ENCODE data around the gene AGMO.

The AGMO gene

DNA sequence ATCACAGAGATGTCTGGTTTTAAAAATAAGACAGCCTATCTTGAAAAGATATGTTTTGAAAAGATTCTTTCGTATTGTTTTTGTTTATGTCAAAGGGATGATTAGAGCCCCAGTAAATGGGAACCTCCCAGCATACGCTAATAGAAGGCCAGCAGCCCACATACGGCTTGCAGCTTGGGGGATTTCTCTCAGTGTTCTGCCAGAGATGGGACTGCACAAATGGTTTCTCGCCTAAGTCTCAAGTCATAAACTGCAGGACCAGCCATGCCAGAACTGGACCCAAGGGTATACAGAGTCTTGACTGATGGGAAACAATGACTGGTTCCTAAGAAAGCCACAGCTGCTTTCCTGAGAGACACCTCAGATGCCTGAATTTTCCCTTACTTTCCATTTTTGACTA lies 352.4 kb downstream of the AGMO start:
- no peak overlapping the region for H2BK15ac ChIP-seq (replicated peaks; ENCODE audit: low read depth)
- H3K18ac ChIP-seq (ENCODE audit: low read length) = no peak overlapping the region
- H3K36me3 ChIP-seq (ENCODE audit: control insufficient read depth, insufficient read depth, low read length) = no peaks in the 10 kb centered on the region
- no peak overlapping the region for H3K23ac ChIP-seq (ENCODE audit: low read length)
- WGBS (ENCODE audit: extremely low coverage, insufficient coverage, low lambda C conversion rate) = no CpG with 5 or more reads among the region's 4 CpGs
- H3K27ac ChIP-seq (ENCODE audit: low read depth, low read length) = no peak overlapping the region
- no peaks in the 10 kb centered on the region for H3K27me3 ChIP-seq (ENCODE audit: insufficient read depth, low read length, poor library complexity)
- H3K4me3 ChIP-seq (ENCODE audit: low read length) = no peak overlapping the region
- DNase-seq = no peak
- no peak overlapping the region for H3K56ac ChIP-seq (ENCODE audit: low read length)
- H4K5ac ChIP-seq (ENCODE audit: low read length) = no peak overlapping the region
- H3K4me2 ChIP-seq (ENCODE audit: low read length) = no peak overlapping the region
- no peak overlapping the region for H2BK5ac ChIP-seq (ENCODE audit: low read length)
- H3K4me1 ChIP-seq (ENCODE audit: control insufficient read depth, low read depth, low read length) = peaks cover 2% of the 10 kb centered on the region
- H2BK120ac ChIP-seq (ENCODE audit: low read depth, low read length) = no peak overlapping the region
- no peaks in the 10 kb centered on the region for H3K79me2 ChIP-seq (ENCODE audit: control insufficient read depth, insufficient read depth, low read length)
- no peak overlapping the region for H3K9ac ChIP-seq (ENCODE audit: low read length)
- no peak overlapping the region for H2AK5ac ChIP-seq (ENCODE audit: low read length)
- no peaks in the 10 kb centered on the region for H3K79me1 ChIP-seq (ENCODE audit: low read length)
- H3K4ac ChIP-seq (ENCODE audit: low read depth, low read length) = no peak overlapping the region
- no peak overlapping the region for H4K8ac ChIP-seq (ENCODE audit: low read depth, low read length)

DNA sequence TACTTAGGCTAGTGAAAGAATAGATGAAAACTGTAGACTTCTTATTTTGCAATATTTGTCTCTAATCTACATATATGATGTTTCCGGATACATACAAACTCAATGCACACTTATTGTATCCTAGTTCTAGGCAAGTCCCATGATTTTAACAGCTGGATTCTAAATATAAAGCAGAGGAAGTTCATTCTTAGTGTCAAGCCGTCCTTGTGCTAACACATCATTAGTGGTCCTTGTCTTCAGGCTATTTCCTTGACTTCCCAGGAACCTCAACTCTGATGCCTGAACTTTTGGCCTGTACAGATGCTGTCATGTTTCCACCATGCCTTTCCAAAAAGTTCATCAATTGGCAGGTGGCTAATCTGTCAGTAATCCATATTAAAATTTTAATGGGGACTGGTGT lies 357.4 kb downstream of the AGMO start:
- WGBS (ENCODE audit: extremely low coverage, insufficient coverage, low lambda C conversion rate) = no CpG with 5 or more reads among the region's 2 CpGs
- H4K8ac ChIP-seq (ENCODE audit: low read depth, low read length) = no peak overlapping the region
- no peak overlapping the region for H3K4ac ChIP-seq (ENCODE audit: low read depth, low read length)
- no peak overlapping the region for H2BK120ac ChIP-seq (ENCODE audit: low read depth, low read length)
- no peak overlapping the region for H3K4me3 ChIP-seq (ENCODE audit: low read length)
- no peak overlapping the region for H3K18ac ChIP-seq (ENCODE audit: low read length)
- no peak overlapping the region for H3K27ac ChIP-seq (ENCODE audit: low read depth, low read length)
- no peak for DNase-seq
- no peak overlapping the region for H2AK5ac ChIP-seq (ENCODE audit: low read length)
- H3K79me2 ChIP-seq (ENCODE audit: control insufficient read depth, insufficient read depth, low read length) = no peaks in the 10 kb centered on the region
- H3K4me2 ChIP-seq (ENCODE audit: low read length) = no peak overlapping the region
- no peaks in the 10 kb centered on the region for H3K79me1 ChIP-seq (ENCODE audit: low read length)
- H3K36me3 ChIP-seq (ENCODE audit: control insufficient read depth, insufficient read depth, low read length) = no peaks in the 10 kb centered on the region
- no peak overlapping the region for H3K23ac ChIP-seq (ENCODE audit: low read length)
- H3K56ac ChIP-seq (ENCODE audit: low read length) = no peak overlapping the region
- H2BK5ac ChIP-seq (ENCODE audit: low read length) = no peak overlapping the region
- no peaks in the 10 kb centered on the region for H3K27me3 ChIP-seq (ENCODE audit: insufficient read depth, low read length, poor library complexity)
- H3K9ac ChIP-seq (ENCODE audit: low read length) = no peak overlapping the region
- H2BK15ac ChIP-seq (replicated peaks; ENCODE audit: low read depth) = no peak overlapping the region
- H4K5ac ChIP-seq (ENCODE audit: low read length) = no peak overlapping the region
- H3K4me1 ChIP-seq (ENCODE audit: control insufficient read depth, low read depth, low read length) = peaks cover under 1% of the 10 kb centered on the region

DNA sequence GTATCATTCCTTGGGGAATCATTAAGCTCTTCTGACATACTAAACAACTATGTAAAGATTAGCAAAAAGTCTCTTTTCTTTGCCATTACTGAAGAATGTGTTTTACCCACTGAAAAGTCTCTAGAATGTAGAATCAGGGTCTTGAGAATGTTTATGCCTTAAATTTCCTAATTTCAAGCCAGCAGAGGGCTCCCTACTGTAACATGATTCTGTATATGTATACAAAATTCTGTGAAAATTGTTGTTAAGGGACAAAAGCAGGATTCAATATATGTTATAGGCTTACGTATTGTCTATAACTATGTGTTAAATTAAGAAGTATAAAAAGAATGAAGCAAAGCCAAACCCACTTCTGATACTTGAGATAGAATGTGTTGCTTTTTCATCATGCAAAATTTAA lies 362.3 kb downstream of the AGMO start:
- Histone ChIP-seq H3K23ac (ENCODE audit: low read length) (no peak overlapping the region), H4K5ac (ENCODE audit: low read length) (no peak overlapping the region), H3K4ac (ENCODE audit: low read depth, low read length) (no peak overlapping the region), H3K4me3 (ENCODE audit: low read length) (no peak overlapping the region), H2BK5ac (ENCODE audit: low read length) (no peak overlapping the region), H2BK120ac (ENCODE audit: low read depth, low read length) (no peak overlapping the region), H3K27me3 (ENCODE audit: insufficient read depth, low read length, poor library complexity) (no peaks in the 10 kb centered on the region), H3K4me1 (ENCODE audit: control insufficient read depth, low read depth, low read length) (no peaks in the 10 kb centered on the region), H3K36me3 (ENCODE audit: control insufficient read depth, insufficient read depth, low read length) (no peaks in the 10 kb centered on the region), H4K8ac (ENCODE audit: low read depth, low read length) (no peak overlapping the region), H3K79me1 (ENCODE audit: low read length) (no peaks in the 10 kb centered on the region), H3K27ac (ENCODE audit: low read depth, low read length) (no peak overlapping the region), H3K18ac (ENCODE audit: low read length) (no peak overlapping the region), H2AK5ac (ENCODE audit: low read length) (no peak overlapping the region), H2BK15ac (replicated peaks; ENCODE audit: low read depth) (no peak overlapping the region), H3K56ac (ENCODE audit: low read length) (no peak overlapping the region), H3K79me2 (ENCODE audit: control insufficient read depth, insufficient read depth, low read length) (no peaks in the 10 kb centered on the region), H3K4me2 (ENCODE audit: low read length) (no peak overlapping the region), H3K9ac (ENCODE audit: low read length) (no peak overlapping the region)
- peak; percentile 15 for DNase-seq
- WGBS (ENCODE audit: extremely low coverage, insufficient coverage, low lambda C conversion rate) = 100% methylated on average over 1 of the region's 1 CpG

DNA sequence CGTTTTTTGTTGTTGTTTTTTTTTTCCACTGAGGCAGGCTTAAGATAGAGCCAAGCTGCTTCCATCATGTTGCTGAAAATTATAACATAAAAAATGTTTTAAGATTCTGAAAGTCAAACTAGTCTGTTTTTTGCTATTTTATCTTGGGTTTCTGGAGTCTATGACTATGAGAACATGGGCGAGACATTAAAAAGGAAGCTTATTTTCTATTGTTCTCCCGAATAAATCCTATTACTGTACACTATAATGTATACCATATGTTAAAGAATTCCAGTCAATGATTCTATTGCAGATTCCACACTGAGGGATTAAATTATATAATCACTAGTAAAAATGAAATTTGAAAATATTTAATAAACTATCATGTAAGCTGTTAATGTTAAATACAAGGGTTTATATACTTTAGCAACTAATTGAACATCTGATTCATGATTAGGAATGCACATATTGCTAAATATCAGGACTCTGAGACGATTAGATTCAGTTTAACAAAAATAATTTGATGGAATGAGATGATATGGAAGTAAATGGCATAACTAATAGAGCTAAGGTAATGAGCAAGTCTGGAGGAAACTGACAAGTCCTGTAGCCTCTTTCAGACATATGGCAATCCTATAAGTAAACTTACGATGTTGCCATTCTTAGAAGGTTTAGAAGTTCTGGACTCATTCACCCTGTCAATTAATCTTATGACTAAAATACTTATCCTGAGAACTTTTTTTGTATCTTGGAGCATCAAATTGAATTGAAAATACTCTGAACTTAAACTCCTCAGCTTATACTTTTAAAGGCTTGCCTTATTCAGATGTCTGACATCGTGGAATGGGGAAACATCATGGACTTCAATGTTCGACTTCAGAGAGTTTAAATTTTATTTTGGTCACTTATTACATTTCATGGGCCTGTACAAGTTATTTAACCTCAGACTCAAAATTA lies 364.5 kb downstream of the AGMO start:
- Histone ChIP-seq H3K56ac (ENCODE audit: low read length) (no peak overlapping the region), H3K9ac (ENCODE audit: low read length) (no peak overlapping the region), H3K23ac (ENCODE audit: low read length) (no peak overlapping the region), H3K79me1 (ENCODE audit: low read length) (no peaks in the 10 kb centered on the region), H4K5ac (ENCODE audit: low read length) (no peak overlapping the region), H3K79me2 (ENCODE audit: control insufficient read depth, insufficient read depth, low read length) (no peaks in the 10 kb centered on the region), H3K4ac (ENCODE audit: low read depth, low read length) (no peak overlapping the region), H3K4me2 (ENCODE audit: low read length) (no peak overlapping the region), H3K4me1 (ENCODE audit: control insufficient read depth, low read depth, low read length) (no peaks in the 10 kb centered on the region), H2BK120ac (ENCODE audit: low read depth, low read length) (no peak overlapping the region), H3K36me3 (ENCODE audit: control insufficient read depth, insufficient read depth, low read length) (no peaks in the 10 kb centered on the region), H2BK5ac (ENCODE audit: low read length) (no peak overlapping the region), H3K27ac (ENCODE audit: low read depth, low read length) (no peak overlapping the region), H3K4me3 (ENCODE audit: low read length) (no peak overlapping the region), H2BK15ac (replicated peaks; ENCODE audit: low read depth) (no peak overlapping the region), H3K18ac (ENCODE audit: low read length) (no peak overlapping the region), H2AK5ac (ENCODE audit: low read length) (no peak overlapping the region), H3K27me3 (ENCODE audit: insufficient read depth, low read length, poor library complexity) (no peaks in the 10 kb centered on the region), H4K8ac (ENCODE audit: low read depth, low read length) (no peak overlapping the region)
- WGBS (ENCODE audit: extremely low coverage, insufficient coverage, low lambda C conversion rate) = no CpG with 5 or more reads among the region's 7 CpGs
- no peak for DNase-seq

DNA sequence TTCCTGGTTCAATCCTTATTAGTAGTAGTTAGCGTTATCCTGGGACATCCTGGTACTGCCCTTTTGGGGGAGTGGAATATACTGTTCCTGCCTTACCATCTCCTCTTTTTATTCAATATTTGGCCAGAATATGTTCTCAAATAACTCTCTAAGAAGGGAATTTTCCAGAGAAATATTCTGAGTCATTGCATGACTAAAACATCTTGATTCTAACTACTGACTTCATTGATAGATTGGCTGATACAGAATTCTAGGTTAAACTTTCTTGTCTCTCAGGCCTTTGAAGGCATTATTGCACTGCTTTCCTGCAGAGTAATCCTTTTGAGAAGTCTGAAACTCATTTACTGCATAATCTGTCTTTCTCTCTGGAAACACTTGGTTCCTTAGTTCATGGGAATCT lies 383.8 kb downstream of the AGMO start:
- H4K5ac ChIP-seq (ENCODE audit: low read length) = no peak overlapping the region
- H2BK120ac ChIP-seq (ENCODE audit: low read depth, low read length) = no peak overlapping the region
- H2BK5ac ChIP-seq (ENCODE audit: low read length) = no peak overlapping the region
- H4K8ac ChIP-seq (ENCODE audit: low read depth, low read length) = no peak overlapping the region
- H3K9ac ChIP-seq (ENCODE audit: low read length) = no peak overlapping the region
- no CpG with 5 or more reads among the region's 1 CpG for WGBS (ENCODE audit: extremely low coverage, insufficient coverage, low lambda C conversion rate)
- H3K4me3 ChIP-seq (ENCODE audit: low read length) = no peak overlapping the region
- DNase-seq = no peak
- no peak overlapping the region for H3K27ac ChIP-seq (ENCODE audit: low read depth, low read length)
- H3K4ac ChIP-seq (ENCODE audit: low read depth, low read length) = no peak overlapping the region
- no peaks in the 10 kb centered on the region for H3K79me2 ChIP-seq (ENCODE audit: control insufficient read depth, insufficient read depth, low read length)
- no peak overlapping the region for H2AK5ac ChIP-seq (ENCODE audit: low read length)
- no peaks in the 10 kb centered on the region for H3K36me3 ChIP-seq (ENCODE audit: control insufficient read depth, insufficient read depth, low read length)
- H3K4me2 ChIP-seq (ENCODE audit: low read length) = no peak overlapping the region
- no peak overlapping the region for H3K23ac ChIP-seq (ENCODE audit: low read length)
- no peaks in the 10 kb centered on the region for H3K27me3 ChIP-seq (ENCODE audit: insufficient read depth, low read length, poor library complexity)
- H3K18ac ChIP-seq (ENCODE audit: low read length) = no peak overlapping the region
- H3K79me1 ChIP-seq (ENCODE audit: low read length) = no peaks in the 10 kb centered on the region
- H2BK15ac ChIP-seq (replicated peaks; ENCODE audit: low read depth) = no peak overlapping the region
- H3K56ac ChIP-seq (ENCODE audit: low read length) = no peak overlapping the region
- no peaks in the 10 kb centered on the region for H3K4me1 ChIP-seq (ENCODE audit: control insufficient read depth, low read depth, low read length)

DNA sequence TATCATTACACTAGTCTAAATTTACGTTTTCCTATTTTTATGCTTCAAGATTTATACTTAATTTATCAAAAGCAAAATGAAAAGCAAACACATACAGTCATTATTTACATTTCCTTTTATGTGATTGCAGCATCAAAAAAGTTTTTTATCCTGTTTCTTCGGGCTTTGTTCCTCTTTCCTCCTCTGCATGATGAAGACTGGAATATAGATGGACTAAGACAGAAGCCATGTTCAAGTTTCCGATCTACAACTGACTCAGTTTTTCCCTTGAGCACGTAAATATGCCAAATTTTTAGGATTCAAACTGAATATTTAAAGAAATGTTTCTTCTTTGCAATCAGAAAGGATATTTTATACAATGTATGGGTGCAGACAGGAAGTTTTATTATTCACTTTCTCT lies 385.7 kb downstream of the AGMO start:
- Histone ChIP-seq H3K18ac (ENCODE audit: low read length) (no peak overlapping the region), H3K27me3 (ENCODE audit: insufficient read depth, low read length, poor library complexity) (no peaks in the 10 kb centered on the region), H3K4me3 (ENCODE audit: low read length) (no peak overlapping the region), H3K9ac (ENCODE audit: low read length) (no peak overlapping the region), H3K56ac (ENCODE audit: low read length) (no peak overlapping the region), H3K4me2 (ENCODE audit: low read length) (no peak overlapping the region), H3K27ac (ENCODE audit: low read depth, low read length) (no peak overlapping the region), H3K23ac (ENCODE audit: low read length) (no peak overlapping the region), H4K8ac (ENCODE audit: low read depth, low read length) (no peak overlapping the region), H2BK5ac (ENCODE audit: low read length) (no peak overlapping the region), H3K4ac (ENCODE audit: low read depth, low read length) (no peak overlapping the region), H3K4me1 (ENCODE audit: control insufficient read depth, low read depth, low read length) (no peaks in the 10 kb centered on the region), H4K5ac (ENCODE audit: low read length) (no peak overlapping the region), H3K79me2 (ENCODE audit: control insufficient read depth, insufficient read depth, low read length) (no peaks in the 10 kb centered on the region), H2BK120ac (ENCODE audit: low read depth, low read length) (no peak overlapping the region), H3K36me3 (ENCODE audit: control insufficient read depth, insufficient read depth, low read length) (no peaks in the 10 kb centered on the region), H2AK5ac (ENCODE audit: low read length) (no peak overlapping the region), H3K79me1 (ENCODE audit: low read length) (no peaks in the 10 kb centered on the region), H2BK15ac (replicated peaks; ENCODE audit: low read depth) (no peak overlapping the region)
- no CpG with 5 or more reads among the region's 4 CpGs for WGBS (ENCODE audit: extremely low coverage, insufficient coverage, low lambda C conversion rate)
- no peak for DNase-seq

All from mesendoderm (in vitro differentiated cells).